H9 (cell line): ENCODE results near the gene SPANXA2. TPM values are rescaled to one million over a fixed set of nuclear protein-coding genes. Genes with fewer than 3 reads are reported as not detected.
"Not testable (repeated sequence)": the region's sequence is repeated elsewhere in the genome, so short reads cannot be mapped to it uniquely, and the experiment has no call there.

ENCODE experiments used
- DNase-seq: peaks from one replicate; pipeline ENCODE4 v3.0.0-alpha.2; 2017
- H2AFZ ChIP-seq: one replicate; pipeline ENCODE4 v1.6.1; 2013; ENCODE audit warnings: mild to moderate bottlenecking, low read length, control low read depth, moderate library complexity
- H2AK5ac ChIP-seq: 2 replicates; pipeline ENCODE4 v1.6.1; 2013; ENCODE audit warnings: low read length, control low read depth, mixed read lengths; ENCODE audit not compliant: insufficient read length
- H2BK120ac ChIP-seq: one replicate; pipeline ENCODE4 v1.6.1; 2013; ENCODE audit warnings: low read depth, mild to moderate bottlenecking, low read length, control low read depth, inconsistent platforms; ENCODE audit not compliant: poor library complexity, severe bottlenecking
- H2BK12ac ChIP-seq: 2 replicates; pipeline ENCODE4 v1.6.1; 2013; ENCODE audit warnings: low read length, control low read depth, mixed read lengths, low read depth; ENCODE audit not compliant: insufficient read length
- H2BK15ac ChIP-seq: 2 replicates; pipeline ENCODE4 v1.6.1; 2013; ENCODE audit warnings: low read depth, low read length, control low read depth
- H2BK20ac ChIP-seq: one replicate; pipeline ENCODE4 v1.6.1; 2013; ENCODE audit warnings: low read depth, mild to moderate bottlenecking, low read length, control low read depth, inconsistent platforms; ENCODE audit not compliant: poor library complexity, severe bottlenecking
- H2BK5ac ChIP-seq: 2 replicates; pipeline ENCODE4 v1.6.1; 2013; ENCODE audit warnings: low read length, control low read depth, mixed read lengths; ENCODE audit not compliant: insufficient read length
- H3K14ac ChIP-seq: 2 replicates; pipeline ENCODE4 v1.6.1; 2013; ENCODE audit warnings: low read length, control low read depth; ENCODE audit not compliant: insufficient read depth
- H3K18ac ChIP-seq: 2 replicates; pipeline ENCODE4 v1.6.1; 2013; ENCODE audit warnings: low read depth, mild to moderate bottlenecking, mixed read lengths, low read length, control low read depth; ENCODE audit not compliant: insufficient read length
- H3K23ac ChIP-seq: 2 replicates; pipeline ENCODE4 v1.6.1; 2013; ENCODE audit warnings: low read length, control low read depth, mixed read lengths, low read depth; ENCODE audit not compliant: insufficient read length
- H3K23me2 ChIP-seq: 2 replicates; pipeline ENCODE4 v1.6.1; 2013; ENCODE audit warnings: low read depth, mild to moderate bottlenecking, mixed read lengths, low read length, control low read depth; ENCODE audit not compliant: insufficient read length, poor library complexity, severe bottlenecking
- H3K27ac ChIP-seq: 2 replicates; pipeline ENCODE4 v1.5.1; 2013; ENCODE audit warnings: low read length, control low read depth, mixed read lengths, low read depth; ENCODE audit not compliant: insufficient read length
- H3K27me3 ChIP-seq: 2 replicates; pipeline ENCODE4 v1.6.1; 2013; ENCODE audit warnings: low read length, control low read depth, inconsistent platforms; ENCODE audit not compliant: insufficient read depth
- H3K4ac ChIP-seq: 2 replicates; pipeline ENCODE4 v1.6.1; 2013; ENCODE audit warnings: low read depth, mild to moderate bottlenecking, control low read depth, inconsistent platforms, low read length, moderate library complexity
- H3K4me1 ChIP-seq: 2 replicates; pipeline ENCODE4 v1.6.1; 2013; ENCODE audit warnings: low read length, control low read depth, inconsistent platforms; ENCODE audit not compliant: insufficient read depth
- H3K4me2 ChIP-seq: 2 replicates; pipeline ENCODE4 v1.6.1; 2013; ENCODE audit warnings: low read length, control low read depth, mixed read lengths; ENCODE audit not compliant: insufficient read length, insufficient read depth
- H3K56ac ChIP-seq: 2 replicates; pipeline ENCODE4 v1.6.1; 2013; ENCODE audit warnings: low read depth, mild to moderate bottlenecking, mixed read lengths, low read length, control low read depth; ENCODE audit not compliant: insufficient read length
- H3K79me1 ChIP-seq: 2 replicates; pipeline ENCODE4 v1.6.1; 2013; ENCODE audit warnings: low read depth, mild to moderate bottlenecking, moderate library complexity, low read length, control low read depth, inconsistent platforms; ENCODE audit not compliant: insufficient read depth, poor library complexity, severe bottlenecking
- H3K79me2 ChIP-seq: 2 replicates; pipeline ENCODE4 v1.6.1; 2013; ENCODE audit warnings: low read length, control low read depth, inconsistent platforms; ENCODE audit not compliant: insufficient read depth
- H3K9ac ChIP-seq: 2 replicates; pipeline ENCODE4 v1.6.1; 2013; ENCODE audit warnings: low read length, control low read depth, mixed read lengths; ENCODE audit not compliant: insufficient read length; ENCODE audit errors: extremely low read depth
- H3K9me3 ChIP-seq: one replicate; pipeline ENCODE4 v1.6.1; 2013; ENCODE audit warnings: low read depth, low read length, inconsistent platforms; ENCODE audit not compliant: control insufficient read depth
- H3T11ph ChIP-seq: one replicate; pipeline ENCODE4 v1.6.1; 2013; ENCODE audit warnings: mild to moderate bottlenecking, low read length, control low read depth, inconsistent platforms
- H4K20me1 ChIP-seq: one replicate; pipeline ENCODE4 v1.6.1; 2013; ENCODE audit not compliant: control insufficient read depth, insufficient read length, insufficient read depth
- H4K5ac ChIP-seq: 2 replicates; pipeline ENCODE4 v1.6.1; 2013; ENCODE audit warnings: low read depth, mild to moderate bottlenecking, mixed read lengths, low read length, control low read depth; ENCODE audit not compliant: insufficient read length
- H4K8ac ChIP-seq: replicated peaks from 2 replicates; pipeline ENCODE4 v1.6.1; 2013; ENCODE audit warnings: low read length, control low read depth, mixed read lengths, low read depth; ENCODE audit not compliant: insufficient read length
- H4K91ac ChIP-seq: 2 replicates; pipeline ENCODE4 v1.6.1; 2013; ENCODE audit warnings: low read depth, mild to moderate bottlenecking, moderate library complexity, mixed read lengths, low read length, control low read depth; ENCODE audit not compliant: insufficient read length
- H3K27ac Mint-ChIP-seq, 3 experiments: 2 replicates in 2 of 3; 3 replicates in 1 of 3; pipeline ENCODE4 v1.8.0; 2020 to 2021; ENCODE audit warnings: mixed read lengths in 3 of 3, mild to moderate bottlenecking in 1 of 3, moderate library complexity in 1 of 3
- H3K27me3 Mint-ChIP-seq: 2 replicates; pipeline ENCODE4 v1.8.0; 2021; ENCODE audit warnings: low read depth, mild to moderate bottlenecking, moderate library complexity, mixed read lengths
- H3K36me3 Mint-ChIP-seq, 3 experiments: 2 replicates in 2 of 3; 3 replicates in 1 of 3; pipeline ENCODE4 v1.8.0; 2020 to 2021; ENCODE audit warnings: low read depth in 3 of 3, mixed read lengths in 3 of 3; ENCODE audit not compliant: insufficient read depth in 1 of 3
- H3K4me1 Mint-ChIP-seq, 2 experiments: 2 replicates each; pipeline ENCODE4 v1.8.0; 2020; ENCODE audit warnings: mixed read lengths in 2 of 2
- H3K4me3 Mint-ChIP-seq, 2 experiments: 2 replicates in 1 of 2; 3 replicates in 1 of 2; pipeline ENCODE4 v1.8.0; 2020 to 2021; ENCODE audit warnings: mild to moderate bottlenecking in 2 of 2, mixed read lengths in 2 of 2, moderate library complexity in 1 of 2
- H3K9me3 Mint-ChIP-seq, 2 experiments: 2 replicates in 1 of 2; 3 replicates in 1 of 2; pipeline ENCODE4 v1.8.0; 2020; ENCODE audit warnings: mild to moderate bottlenecking in 2 of 2, mixed read lengths in 2 of 2, moderate library complexity in 1 of 2
- WGBS: extraction: QIAGEN DNeasy Blood & Tissue Kit; methylation state at CpG from one replicate; pipeline ENCODE4 v1.1.7; 2013; ENCODE audit warnings: missing lambda C conversion rate, low lambda C conversion rate, mixed read lengths; ENCODE audit not compliant: insufficient read length; ENCODE audit errors: extremely low coverage; 5-methylcytosine and 5-hydroxymethylcytosine counted together
- long read RNA-seq: library from polyadenylated mRNA; unstranded; transcript quantifications from one replicate; pipeline ENCODE4 v2.0.0, GENCODE V29; 2020
- total RNA-seq: library from RNA; stranded (reverse); gene quantifications from 2 replicates; pipeline ENCODE4 v1.2.1, GENCODE V29; 2021

SPANXA2 gene, protein sequence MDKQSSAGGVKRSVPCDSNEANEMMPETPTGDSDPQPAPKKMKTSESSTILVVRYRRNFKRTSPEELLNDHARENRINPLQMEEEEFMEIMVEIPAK
- total RNA-seq: not detected in 2 replicates
- long read RNA-seq: 0 reads

DNA sequence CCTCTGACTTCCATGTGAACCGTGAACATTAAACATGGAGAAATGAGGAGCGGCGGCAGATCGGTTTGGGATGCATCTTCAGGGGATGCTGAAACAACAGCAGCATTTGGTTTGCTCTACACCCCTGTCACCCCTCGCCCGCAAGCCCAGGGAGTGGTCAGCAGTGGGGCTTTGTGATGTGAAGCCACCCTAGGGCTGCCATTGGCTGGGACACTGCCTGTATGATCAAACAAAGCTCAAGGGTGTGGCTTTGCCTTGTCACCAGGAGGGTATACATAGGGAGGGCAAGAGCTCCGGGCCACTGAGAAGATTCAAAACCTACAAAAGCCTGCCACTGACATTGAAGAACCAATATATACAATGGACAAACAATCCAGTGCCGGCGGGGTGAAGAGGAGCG lies at the start of gene SPANXA2:
SPANXA2 (plus strand) TSS at position 301 of the 400 bp plus-strand sequence; CDS start at position 361, 60 bp downstream.
- not testable (repeated sequence) for H3K9me3 ChIP-seq, H2BK20ac ChIP-seq, H4K8ac ChIP-seq, H3K27me3 Mint-ChIP-seq, H3K4ac ChIP-seq, H3K4me1 Mint-ChIP-seq, H4K5ac ChIP-seq, H3K4me1 ChIP-seq, H3K27ac Mint-ChIP-seq, H4K20me1 ChIP-seq, H2AK5ac ChIP-seq, H2AFZ ChIP-seq, H3K14ac ChIP-seq, H2BK12ac ChIP-seq, DNase-seq, H3K27me3 ChIP-seq, H3K79me1 ChIP-seq, H3T11ph ChIP-seq, H4K91ac ChIP-seq, H3K27ac ChIP-seq, H3K23ac ChIP-seq, H3K79me2 ChIP-seq, H2BK120ac ChIP-seq, H3K9ac ChIP-seq, H3K36me3 Mint-ChIP-seq, H3K56ac ChIP-seq, H3K4me3 Mint-ChIP-seq, H2BK5ac ChIP-seq, H3K9me3 Mint-ChIP-seq, H3K23me2 ChIP-seq, H3K18ac ChIP-seq, H2BK15ac ChIP-seq, H3K4me2 ChIP-seq
- WGBS: no CpG with 5 or more reads among the region's 10 CpGs

DNA sequence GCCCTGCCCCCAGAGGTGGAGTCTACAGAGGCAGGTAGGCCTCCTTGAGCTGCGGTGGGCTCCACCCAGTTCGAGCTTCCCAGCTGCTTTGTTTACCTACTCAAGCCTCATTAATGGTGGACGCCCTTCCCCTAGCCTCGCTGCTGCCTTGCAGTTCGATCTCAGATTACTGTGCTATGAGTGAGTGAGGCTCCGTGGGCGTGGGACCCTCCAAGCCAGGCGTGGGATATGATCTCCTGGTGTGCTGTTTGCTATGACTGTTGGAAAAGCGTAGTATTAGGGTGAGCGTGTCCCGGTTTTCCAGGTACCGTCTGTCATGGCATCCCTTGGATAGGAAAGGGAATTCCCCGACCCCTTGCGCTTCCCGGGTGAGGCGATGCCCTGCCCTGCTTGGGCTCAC lies 47.0 kb upstream of the SPANXA2 start:
- not testable (repeated sequence) for H3K4me1 Mint-ChIP-seq, H3K36me3 Mint-ChIP-seq, H4K20me1 ChIP-seq, H3K4me3 Mint-ChIP-seq, H2BK120ac ChIP-seq, H3K79me2 ChIP-seq, H2BK12ac ChIP-seq, H3K79me1 ChIP-seq, H2AFZ ChIP-seq, H2BK15ac ChIP-seq, H2AK5ac ChIP-seq, H3K18ac ChIP-seq, H3K27me3 Mint-ChIP-seq, H3K23me2 ChIP-seq, H4K91ac ChIP-seq, H3K27me3 ChIP-seq, H3K27ac ChIP-seq, H3K56ac ChIP-seq, H3K27ac Mint-ChIP-seq, H3K9me3 ChIP-seq, H3K23ac ChIP-seq, H2BK20ac ChIP-seq, H3K9me3 Mint-ChIP-seq, H3K14ac ChIP-seq, H3K9ac ChIP-seq, H2BK5ac ChIP-seq, DNase-seq, H4K8ac ChIP-seq, H3K4ac ChIP-seq, H3T11ph ChIP-seq, H4K5ac ChIP-seq, H3K4me2 ChIP-seq, H3K4me1 ChIP-seq
- no CpG with 5 or more reads among the region's 16 CpGs for WGBS
